ENCODE results near the gene BBOF1.

- TF ChIP-seq POLR2AphosphoS5 (IDR thresholded peaks at IDR 0.05), result no peak
- no peak for TF ChIP-seq POLR2A (IDR thresholded peaks at IDR 0.05)
- TF ChIP-seq, protein P1, sequence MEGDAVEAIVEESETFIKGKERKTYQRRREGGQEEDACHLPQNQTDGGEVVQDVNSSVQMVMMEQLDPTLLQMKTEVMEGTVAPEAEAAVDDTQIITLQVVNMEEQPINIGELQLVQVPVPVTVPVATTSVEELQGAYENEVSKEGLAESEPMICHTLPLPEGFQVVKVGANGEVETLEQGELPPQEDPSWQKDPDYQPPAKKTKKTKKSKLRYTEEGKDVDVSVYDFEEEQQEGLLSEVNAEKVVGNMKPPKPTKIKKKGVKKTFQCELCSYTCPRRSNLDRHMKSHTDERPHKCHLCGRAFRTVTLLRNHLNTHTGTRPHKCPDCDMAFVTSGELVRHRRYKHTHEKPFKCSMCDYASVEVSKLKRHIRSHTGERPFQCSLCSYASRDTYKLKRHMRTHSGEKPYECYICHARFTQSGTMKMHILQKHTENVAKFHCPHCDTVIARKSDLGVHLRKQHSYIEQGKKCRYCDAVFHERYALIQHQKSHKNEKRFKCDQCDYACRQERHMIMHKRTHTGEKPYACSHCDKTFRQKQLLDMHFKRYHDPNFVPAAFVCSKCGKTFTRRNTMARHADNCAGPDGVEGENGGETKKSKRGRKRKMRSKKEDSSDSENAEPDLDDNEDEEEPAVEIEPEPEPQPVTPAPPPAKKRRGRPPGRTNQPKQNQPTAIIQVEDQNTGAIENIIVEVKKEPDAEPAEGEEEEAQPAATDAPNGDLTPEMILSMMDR (IDR thresholded peaks at IDR 0.05), result no peak
- TF ChIP-seq EP300 (IDR thresholded peaks at IDR 0.05; ENCODE audit: low read depth), result no peak
Measured at GRCh38 chr14:74081491-74081890, 62.3 kb downstream of the BBOF1 start.
